HepG2 (cell line): ENCODE measurements around the gene HSDL2. TPM values are rescaled to one million over a fixed set of nuclear protein-coding genes. Genes with fewer than 3 reads are reported as not detected.

Source experiments
- ATF2 ChIP-seq: sonication (generic); formaldehyde crosslinking; IDR thresholded peaks from 2 replicates; pipeline ENCODE4 v1.4.0; 2020; ENCODE audit warnings: missing genetic modification reagents
- ATF6 ChIP-seq: sonication (generic); formaldehyde crosslinking; conservative IDR thresholded peaks from 2 replicates; pipeline ENCODE4 v1.4.0; 2020; ENCODE audit warnings: missing genetic modification reagents
- HNF1B ChIP-seq: sonication (generic); formaldehyde crosslinking; IDR thresholded peaks from 2 replicates; pipeline ENCODE4 v1.5.1; 2020; ENCODE audit warnings: mild to moderate bottlenecking, moderate library complexity, missing genetic modification reagents
- KLF16 ChIP-seq, 2 experiments: sonication (generic) in 1 of 2; formaldehyde crosslinking in 1 of 2; IDR thresholded peaks; 2 replicates each; pipeline versions ENCODE4 v1.6.1 to v1.8.0; 2016 to 2023; ENCODE audit warnings: missing genetic modification reagents in 2 of 2, missing compliant biosample characterization in 1 of 2
- NR2C2 ChIP-seq: sonication (generic); formaldehyde crosslinking; IDR thresholded peaks from 2 replicates; pipeline ENCODE4 v1.4.0; 2020; ENCODE audit warnings: missing genetic modification reagents, mild to moderate bottlenecking, moderate library complexity, borderline replicate concordance
- PCBP2 ChIP-seq: fragments of 200-400 bp; formaldehyde crosslinking; optimal IDR thresholded peaks from 2 replicates; pipeline ENCODE3; 2018; ENCODE audit warnings: low read length, low read depth; ENCODE audit not compliant: poor library complexity, severe bottlenecking
- SOX6 ChIP-seq, 2 experiments: fragments of 450-650 bp in 1 of 2; sonication (generic) in 1 of 2; formaldehyde crosslinking in 1 of 2; IDR thresholded peaks; 2 replicates each; pipeline versions ENCODE4 v1.4.0 to v1.6.1; 2017 to 2020; ENCODE audit warnings: antibody characterized with exemption in 1 of 2, mild to moderate bottlenecking in 1 of 2, missing genetic modification reagents in 1 of 2
- SRSF1 ChIP-seq: fragments of 200-400 bp; formaldehyde crosslinking; optimal IDR thresholded peaks from 2 replicates; pipeline ENCODE3; 2017; ENCODE audit warnings: mild to moderate bottlenecking, low read depth, low read length, moderate library complexity
- TIGD3 ChIP-seq: sonication (generic); formaldehyde crosslinking; IDR thresholded peaks from 2 replicates; pipeline ENCODE4 v1.5.1; 2020; ENCODE audit warnings: mild to moderate bottlenecking, missing genetic modification reagents, borderline replicate concordance
- ZBTB37 ChIP-seq: sonication (generic); formaldehyde crosslinking; IDR thresholded peaks from 2 replicates; pipeline ENCODE4 v1.4.0; 2020; ENCODE audit warnings: mild to moderate bottlenecking, missing genetic modification reagents
- ZNF44 ChIP-seq: sonication (generic); formaldehyde crosslinking; IDR thresholded peaks from 2 replicates; pipeline ENCODE4 v1.5.1; 2020; ENCODE audit warnings: mild to moderate bottlenecking, missing genetic modification reagents
- ZNF614 ChIP-seq: IDR thresholded peaks from 2 replicates; pipeline ENCODE4 v1.6.1; 2018; ENCODE audit warnings: missing biosample characterization, missing genetic modification reagents, inconsistent platforms, borderline replicate concordance
- ZNF788 ChIP-seq: sonication (generic); formaldehyde crosslinking; IDR thresholded peaks from 2 replicates; pipeline ENCODE4 v1.5.0; 2020; ENCODE audit warnings: mild to moderate bottlenecking, missing genetic modification reagents, borderline replicate concordance
- ZNF800 ChIP-seq: sonication (generic); formaldehyde crosslinking; IDR thresholded peaks from 2 replicates; pipeline ENCODE4 v1.4.0; 2020; ENCODE audit warnings: missing genetic modification reagents
- ZUFSP ChIP-seq: sonication (generic); formaldehyde crosslinking; IDR thresholded peaks from 2 replicates; pipeline ENCODE4 v1.9.0; 2021; ENCODE audit warnings: missing genetic modification reagents, mild to moderate bottlenecking, borderline replicate concordance
- polyA plus RNA-seq, 8 experiments: library from polyadenylated mRNA; depleted of rRNA in 3 of 8; stranded (reverse) in 7 of 8; unstranded in 1 of 8; fragments of >200 nt; fragmentation: Illumina TruSeq in 4 of 8; extraction: Trizol in 4 of 8; gene quantifications; 2 replicates each; pipeline versions ENCODE4 v1.2.1 to v1.2.3, GENCODE V29; 2011 to 2016; ENCODE audit warnings: low read depth in 4 of 8, missing spikeins in 1 of 8, mixed read lengths in 1 of 8; ENCODE audit not compliant: insufficient read depth in 1 of 8
- total RNA-seq, 5 experiments: library from RNA; depleted of rRNA; stranded (reverse); fragments of >200 nt; fragmentation: Illumina TruSeq; extraction: Trizol; gene quantifications; 2 replicates each; pipeline ENCODE4 v1.2.3, GENCODE V29; 2016; ENCODE audit warnings: low read depth in 1 of 5

Gene HSDL2
- total and polyA plus RNA-seq, 2 of the 13 experiments (the other 11 are each of a cell fraction or from before 2014, with no cell fraction given): 55.3 to 80.2 TPM

GRCh38 chr9:112332977-112333638, 46.8 kb upstream of the HSDL2 start, which contains the start of gene PTBP3 (continued):
- no peak for TF ChIP-seq TIGD3 (CRISPR knock-in tag)
- no peak for TF ChIP-seq ATF6
- no peak for TF ChIP-seq PCBP2
- no peak for TF ChIP-seq ZNF44
- no peak; the same call in 1 of the 2 replicates for TF ChIP-seq ZNF788 (CRISPR knock-in tag)
- no peak for TF ChIP-seq SRSF1
- no peak for TF ChIP-seq ZBTB37 (CRISPR knock-in tag)
- TF ChIP-seq ZNF614 (CRISPR knock-in tag): no peak
- TF ChIP-seq ATF2 (CRISPR knock-in tag): no peak
- TF ChIP-seq NR2C2 (CRISPR knock-in tag): peak; percentile 38; the same call in 1 of the 2 replicates
- TF ChIP-seq ZUFSP (CRISPR knock-in tag): no peak
- peak; percentile 51; the same call in 1 of the 2 replicates for TF ChIP-seq ZNF800 (CRISPR knock-in tag)
- TF ChIP-seq SOX6 (IDR thresholded peaks at IDR 0.05): no peak
- no peak for TF ChIP-seq SOX6 (CRISPR knock-in tag; IDR thresholded peaks at IDR 0.05)
- no peak; a peak in 1 of 4 replicates for TF ChIP-seq KLF16 (CRISPR knock-in tag; IDR thresholded peaks at IDR 0.05)
- no peak; the same call in 1 of the 2 replicates for TF ChIP-seq HNF1B (CRISPR knock-in tag)
